Stomach smooth muscle (tissue), 2 donors: Measurements from ENCODE around the gene BORCS5.
"Not testable (repeated sequence)": the region's sequence is repeated elsewhere in the genome, so short reads cannot be mapped to it uniquely, and the experiment has no call there.

ENCODE experiments used
- H3K27ac ChIP-seq: one replicate; pipeline ENCODE4 v1.7.0; 2013; ENCODE audit warnings: mild to moderate bottlenecking, low read length, inconsistent platforms
- H3K27me3 ChIP-seq, 2 donors: one replicate each; pipeline ENCODE4 v1.7.0; 2013; ENCODE audit warnings: low read length in 2 of 2; ENCODE audit not compliant: insufficient read depth in 2 of 2, control insufficient read depth in 1 of 2
- H3K36me3 ChIP-seq, 2 donors: one replicate each; pipeline ENCODE4 v1.7.0; 2013; ENCODE audit warnings: low read length in 2 of 2; ENCODE audit not compliant: control insufficient read depth in 2 of 2, insufficient read depth in 2 of 2
- H3K4me1 ChIP-seq: one replicate; pipeline ENCODE4 v1.7.0; 2013; ENCODE audit warnings: low read length; ENCODE audit not compliant: control insufficient read depth, insufficient read depth
- H3K4me3 ChIP-seq, 2 donors: one replicate each; pipeline ENCODE4 v1.7.0; 2013; ENCODE audit warnings: low read length in 2 of 2
- H3K9ac ChIP-seq, 2 donors: one replicate each; pipeline ENCODE4 v1.7.0; 2013; ENCODE audit warnings: low read length in 2 of 2, mild to moderate bottlenecking in 1 of 2
- H3K9me3 ChIP-seq, 2 donors: one replicate each; pipeline ENCODE4 v1.7.0; 2013; ENCODE audit warnings: low read length in 2 of 2; ENCODE audit not compliant: control insufficient read depth in 2 of 2
- donor health status: healthy.
- donor health status: Pancreatic carcinoma.

BORCS5 gene

GRCh38 chr12:12409337-12409736 is 52.5 kb downstream of the BORCS5 start:
- not testable (repeated sequence) for H3K4me1 ChIP-seq, H3K4me3 ChIP-seq, H3K27ac ChIP-seq, H3K36me3 ChIP-seq, H3K27me3 ChIP-seq, H3K9ac ChIP-seq, H3K9me3 ChIP-seq

GRCh38 chr12:12415886-12416285 is 59.0 kb downstream of the BORCS5 start:
- Histone ChIP-seq H3K9ac (no peak overlapping the region), H3K4me3 (no peak overlapping the region), H3K36me3 (no peaks in the 10 kb centered on the region), H3K27ac (no peak overlapping the region), H3K27me3 (no peaks in the 10 kb centered on the region), H3K4me1 (no peaks in the 10 kb centered on the region), H3K9me3 (no peaks in the 10 kb centered on the region)

- not testable (repeated sequence) for H3K9ac ChIP-seq, H3K9me3 ChIP-seq, H3K36me3 ChIP-seq, H3K4me3 ChIP-seq, H3K27ac ChIP-seq, H3K4me1 ChIP-seq, H3K27me3 ChIP-seq
Measured at GRCh38 chr12:12419165-12419564, 62.3 kb downstream of the BORCS5 start.

GRCh38 chr12:12423367-12423766 is 66.5 kb downstream of the BORCS5 start:
- Histone ChIP-seq H3K27me3 (no peaks in the 10 kb centered on the region), H3K9me3 (no peaks in the 10 kb centered on the region), H3K4me3 (no peak overlapping the region), H3K9ac (no peak overlapping the region), H3K36me3 (no peaks in the 10 kb centered on the region), H3K4me1 (no peaks in the 10 kb centered on the region), H3K27ac (no peak overlapping the region)

GRCh38 chr12:12425001-12425400 is 68.1 kb downstream of the BORCS5 start:
- Histone ChIP-seq H3K9me3 (no peaks in the 10 kb centered on the region), H3K36me3 (no peaks in the 10 kb centered on the region), H3K9ac (no peak overlapping the region), H3K4me1 (peaks cover 2% of the 10 kb centered on the region), H3K27ac (no peak overlapping the region), H3K4me3 (no peak overlapping the region), H3K27me3 (no peaks in the 10 kb centered on the region)

- no peaks in the 10 kb centered on the region for H3K36me3 ChIP-seq
- peaks cover 2% of the 10 kb centered on the region for H3K4me1 ChIP-seq
- H3K27me3 ChIP-seq = no peaks in the 10 kb centered on the region
- no peak overlapping the region for H3K27ac ChIP-seq
- no peak overlapping the region for H3K9ac ChIP-seq
- no peaks in the 10 kb centered on the region for H3K9me3 ChIP-seq
- no peak overlapping the region for H3K4me3 ChIP-seq
Measured at GRCh38 chr12:12425616-12426015, 68.7 kb downstream of the BORCS5 start.

- no peaks in the 10 kb centered on the region for H3K36me3 ChIP-seq
- no peak overlapping the region for H3K9ac ChIP-seq
- H3K27me3 ChIP-seq = no peaks in the 10 kb centered on the region
- H3K4me3 ChIP-seq = no peak overlapping the region
- H3K9me3 ChIP-seq = no peaks in the 10 kb centered on the region
- no peak overlapping the region for H3K27ac ChIP-seq
- H3K4me1 ChIP-seq = peaks cover 3% of the 10 kb centered on the region
Measured at GRCh38 chr12:12427568-12427967, 70.7 kb downstream of the BORCS5 start.

GRCh38 chr12:12428047-12428446 is 71.2 kb downstream of the BORCS5 start:
- no peaks in the 10 kb centered on the region for H3K9me3 ChIP-seq
- peaks cover 7% of the 10 kb centered on the region for H3K4me1 ChIP-seq
- no peaks in the 10 kb centered on the region for H3K27me3 ChIP-seq
- H3K4me3 ChIP-seq = no peak overlapping the region
- H3K27ac ChIP-seq = no peak overlapping the region
- no peaks in the 10 kb centered on the region for H3K36me3 ChIP-seq
- H3K9ac ChIP-seq = no peak overlapping the region

GRCh38 chr12:12428961-12429657 is 72.2 kb downstream of the BORCS5 start:
- Histone ChIP-seq H3K27ac (no peak overlapping the region), H3K4me3 (no peak overlapping the region), H3K9ac (no peak overlapping the region), H3K27me3 (no peaks in the 10 kb centered on the region), H3K4me1 (peaks cover 17% of the 10 kb centered on the region), H3K36me3 (no peaks in the 10 kb centered on the region), H3K9me3 (no peaks in the 10 kb centered on the region)

GRCh38 chr12:12432364-12432763 is 75.5 kb downstream of the BORCS5 start:
- Histone ChIP-seq H3K27me3 (no peaks in the 10 kb centered on the region), H3K9me3 (no peaks in the 10 kb centered on the region), H3K27ac (no peak overlapping the region), H3K4me1 (peaks cover 19% of the 10 kb centered on the region), H3K9ac (no peak overlapping the region), H3K4me3 (no peak overlapping the region), H3K36me3 (peaks cover 0 to 4% of the 10 kb centered on the region in 2 donors)

- H3K4me1 ChIP-seq = peaks cover 19% of the 10 kb centered on the region
- H3K9ac ChIP-seq = no peak overlapping the region
- H3K9me3 ChIP-seq = no peaks in the 10 kb centered on the region
- H3K36me3 ChIP-seq = peaks cover 0 to 4% of the 10 kb centered on the region in 2 donors
- no peak overlapping the region for H3K4me3 ChIP-seq
- H3K27ac ChIP-seq = no peak overlapping the region
- H3K27me3 ChIP-seq = no peaks in the 10 kb centered on the region
Measured at GRCh38 chr12:12433203-12433731, 76.4 kb downstream of the BORCS5 start.
